Measurements from ENCODE around the gene USP1.

The USP1 gene

DNA sequence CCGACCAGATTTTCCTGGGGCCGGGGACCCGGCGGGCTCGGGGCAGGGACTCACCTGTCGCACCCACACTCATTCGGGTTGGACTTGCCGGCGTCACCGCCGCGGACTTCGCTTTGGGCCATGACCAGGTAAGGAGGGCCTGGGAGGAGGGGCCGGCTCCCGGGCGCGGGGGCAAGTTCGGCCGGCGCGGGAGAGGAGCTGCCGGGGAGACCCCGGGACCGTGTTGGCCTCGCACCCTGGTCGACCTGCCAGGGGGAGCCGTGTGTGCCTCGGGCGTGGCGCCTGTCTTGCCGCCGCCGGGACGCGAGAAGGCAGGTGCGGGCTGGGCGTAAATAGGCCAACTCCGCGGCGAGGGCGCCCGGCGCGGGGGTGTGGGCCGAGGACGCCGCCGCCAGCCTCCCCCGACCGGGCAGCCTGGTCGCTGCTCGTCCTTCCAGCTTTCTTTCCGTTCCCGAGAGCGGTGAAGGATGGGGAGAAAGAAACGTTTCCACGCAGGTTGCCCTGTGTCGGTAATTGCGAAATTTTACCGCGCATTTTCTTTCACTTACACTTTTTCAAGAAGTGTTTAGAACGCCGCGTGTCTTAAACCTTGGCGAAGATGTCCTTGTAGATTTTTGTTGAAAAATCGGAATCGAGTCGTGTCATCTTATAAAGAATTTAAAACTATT, 558 bp downstream of the USP1 start:
- POLR2A ChIA-PET: no interaction called here
- CTCF ChIA-PET: interaction anchor here (0.9 kb wide), 1 partner anchor 14 kb away, joined by 3 read pairs; no protein-coding TSS in a partner anchor

GRCh38 chr1:62438163-62438562, 1.3 kb downstream of the USP1 start:
- ChIA-PET CTCF (interaction anchor here (0.9 to 2.0 kb wide), 2 partner anchors 13 to 308 kb away, joined by 3 to 5 read pairs; no protein-coding TSS in a partner anchor), POLR2A (no interaction called here)
- peak overlapping the region; percentile 89 for H3K4me3 ChIP-seq (ENCODE audit: low read depth, low read length)
- TF ChIP-seq CTCF (IDR thresholded peaks at IDR 0.05; ENCODE audit: insufficient read depth, low read length, missing control alignments): no peak
- no peak for DNase-seq (ENCODE audit: low read depth, low spot score)

More for the DNA sequence above, 558 bp downstream of the USP1 start:
- DNase-seq (ENCODE audit: low read depth, low spot score): no peak
- H3K4me3 ChIP-seq (ENCODE audit: low read depth, low read length): peak overlapping the region; percentile 89
- TF ChIP-seq CTCF (IDR thresholded peaks at IDR 0.05; ENCODE audit: insufficient read depth, low read length, missing control alignments): no peak

DNA sequence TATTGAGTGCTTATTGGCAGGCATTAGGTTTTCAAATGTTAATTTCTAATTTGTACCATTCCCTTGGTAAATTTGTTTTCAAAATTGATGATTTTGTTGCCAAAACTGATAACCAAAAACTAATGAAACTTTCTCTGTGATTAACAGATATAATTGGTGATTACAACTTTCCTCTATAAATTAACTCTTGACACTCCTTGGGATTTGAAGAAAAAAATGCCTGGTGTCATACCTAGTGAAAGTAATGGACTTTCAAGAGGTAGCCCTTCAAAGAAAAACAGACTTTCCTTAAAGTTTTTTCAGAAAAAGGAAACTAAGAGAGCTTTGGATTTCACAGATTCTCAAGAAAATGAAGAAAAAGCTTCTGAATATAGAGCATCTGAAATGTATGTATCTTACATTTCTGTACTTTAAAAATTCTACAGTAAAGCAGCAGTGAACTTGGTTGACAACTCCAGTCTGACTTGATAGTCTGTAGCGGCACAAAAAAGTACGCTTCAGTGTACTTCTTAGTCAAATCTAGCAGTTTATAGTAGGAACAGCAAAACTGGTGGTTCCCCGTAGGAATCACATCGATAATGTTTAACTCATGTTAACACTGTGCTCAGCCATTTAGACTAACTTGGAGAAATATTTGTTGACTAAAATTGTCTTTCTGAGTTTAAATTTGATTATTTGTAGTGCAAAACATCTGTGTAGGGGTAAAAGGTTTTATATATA, 3.0 kb downstream of the USP1 start:
- CTCF ChIA-PET: interaction anchor here (2.0 kb wide), 1 partner anchor 307 kb away, joined by 5 read pairs; no protein-coding TSS in a partner anchor
- DNase-seq (ENCODE audit: low read depth, low spot score): no peak
- no peak for TF ChIP-seq CTCF (IDR thresholded peaks at IDR 0.05; ENCODE audit: insufficient read depth, low read length, missing control alignments)
- H3K4me3 ChIP-seq (ENCODE audit: low read depth, low read length): no peak overlapping the region
- POLR2A ChIA-PET: no interaction called here

DNA sequence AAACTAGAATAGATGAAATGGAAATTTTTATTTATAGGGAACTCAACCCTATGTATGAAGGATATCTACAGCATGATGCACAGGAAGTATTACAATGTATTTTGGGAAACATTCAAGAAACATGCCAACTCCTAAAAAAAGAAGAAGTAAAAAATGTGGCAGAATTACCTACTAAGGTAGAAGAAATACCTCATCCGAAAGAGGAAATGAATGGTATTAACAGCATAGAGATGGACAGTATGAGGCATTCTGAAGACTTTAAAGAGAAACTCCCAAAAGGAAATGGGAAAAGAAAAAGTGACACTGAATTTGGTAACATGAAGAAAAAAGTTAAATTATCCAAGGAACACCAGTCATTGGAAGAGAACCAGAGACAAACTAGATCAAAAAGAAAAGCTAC, 7.9 kb downstream of the USP1 start:
- no peak for TF ChIP-seq CTCF (IDR thresholded peaks at IDR 0.05; ENCODE audit: insufficient read depth, low read length, missing control alignments)
- ChIA-PET POLR2A (no interaction called here), CTCF (no interaction called here)
- no peak for DNase-seq (ENCODE audit: low read depth, low spot score)
- H3K4me3 ChIP-seq (ENCODE audit: low read depth, low read length): no peak overlapping the region

- ChIA-PET CTCF (interaction anchor here (0.9 kb wide), 1 partner anchor 299 kb away, joined by 4 read pairs; no protein-coding TSS in a partner anchor), POLR2A (interaction anchor here (1.0 kb wide), 1 partner anchor 12 kb away, joined by 4 read pairs; no protein-coding TSS in a partner anchor)
- no peak for DNase-seq (ENCODE audit: low read depth, low spot score)
- TF ChIP-seq CTCF (IDR thresholded peaks at IDR 0.05; ENCODE audit: insufficient read depth, low read length, missing control alignments): no peak
- no peak overlapping the region for H3K4me3 ChIP-seq (ENCODE audit: low read depth, low read length)
Measured at GRCh38 chr1:62448221-62448933, 11.5 kb downstream of the USP1 start.

DNA sequence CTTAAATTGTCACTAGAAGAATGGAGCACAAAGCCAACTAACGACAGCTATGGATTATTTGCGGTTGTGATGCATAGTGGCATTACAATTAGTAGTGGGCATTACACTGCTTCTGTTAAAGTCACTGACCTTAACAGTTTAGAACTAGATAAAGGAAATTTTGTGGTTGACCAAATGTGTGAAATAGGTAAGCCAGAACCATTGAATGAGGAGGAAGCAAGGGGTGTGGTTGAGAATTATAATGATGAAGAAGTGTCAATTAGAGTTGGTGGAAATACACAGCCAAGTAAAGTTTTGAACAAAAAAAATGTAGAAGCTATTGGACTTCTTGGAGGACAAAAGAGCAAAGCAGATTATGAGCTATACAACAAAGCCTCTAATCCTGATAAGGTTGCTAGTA, 13.5 kb downstream of the USP1 start:
- DNase-seq (ENCODE audit: low read depth, low spot score): no peak
- ChIA-PET CTCF (interaction anchor here (1.1 kb wide), 1 partner anchor 143 kb away, joined by 3 read pairs; no protein-coding TSS in a partner anchor), POLR2A (no interaction called here)
- no peak for TF ChIP-seq CTCF (IDR thresholded peaks at IDR 0.05; ENCODE audit: insufficient read depth, low read length, missing control alignments)
- no peak overlapping the region for H3K4me3 ChIP-seq (ENCODE audit: low read depth, low read length)

Measured in AG04449 (cell line).